Transverse colon (tissue), 4 donors: ENCODE results near the gene LYSMD1.

Experiments used
- EP300 ChIP-seq: sonication (generic); formaldehyde crosslinking; IDR thresholded peaks from one replicate; pipeline ENCODE4 v1.6.1; 2017; ENCODE audit warnings: antibody characterized with exemption, low read depth
- POLR2A ChIP-seq: fragments of 450-650 bp; IDR thresholded peaks from one replicate; pipeline ENCODE4 v1.6.1; 2016; ENCODE audit warnings: antibody characterized with exemption, mild to moderate bottlenecking, moderate library complexity
- POLR2AphosphoS5 ChIP-seq, 3 donors: sonication (generic); formaldehyde crosslinking; IDR thresholded peaks; one replicate each; pipeline ENCODE4 v1.6.1; 2016; ENCODE audit warnings: antibody characterized with exemption in 3 of 3
- TF ChIP-seq, protein P1 (sequence below), 5 experiments: fragments of 200-600 bp in 3 of 5; fragments of 450-650 bp in 2 of 5; sonication (generic) in 3 of 5; IDR thresholded peaks; 1 replicate in 2 of 5; 2 replicates in 3 of 5; pipeline ENCODE4 v1.5.1; 2016 to 2017; ENCODE audit warnings: antibody characterized with exemption in 5 of 5, inconsistent platforms in 3 of 5, mild to moderate bottlenecking in 2 of 5, moderate library complexity in 1 of 5

DNA sequence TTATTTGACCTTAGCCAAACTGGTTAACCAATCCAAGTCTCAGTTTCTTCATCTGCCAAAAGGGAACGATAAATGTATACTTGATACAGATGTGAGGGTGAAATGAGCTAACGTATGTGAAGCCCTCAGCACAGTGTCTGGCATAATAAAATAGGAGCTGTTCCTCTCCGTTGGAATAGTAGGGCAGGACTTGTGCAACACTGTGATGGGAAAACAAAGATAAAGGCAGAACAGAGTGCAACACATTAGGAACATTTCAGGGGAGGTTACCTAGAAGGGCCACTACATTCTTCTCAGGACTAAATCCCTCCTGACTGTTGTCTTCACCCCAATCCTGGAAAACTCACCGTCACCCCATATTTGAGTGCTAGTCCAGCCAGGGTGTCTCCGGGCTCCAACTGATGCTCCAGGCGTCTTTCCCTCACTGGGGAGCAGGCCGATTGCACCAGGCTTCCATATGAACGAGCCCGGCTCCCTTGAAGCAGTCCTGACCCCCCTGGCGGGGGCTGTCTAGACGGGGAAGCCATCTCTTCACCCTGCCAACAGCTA is 896 bp downstream of the LYSMD1 start:
- TF ChIP-seq, protein P1, sequence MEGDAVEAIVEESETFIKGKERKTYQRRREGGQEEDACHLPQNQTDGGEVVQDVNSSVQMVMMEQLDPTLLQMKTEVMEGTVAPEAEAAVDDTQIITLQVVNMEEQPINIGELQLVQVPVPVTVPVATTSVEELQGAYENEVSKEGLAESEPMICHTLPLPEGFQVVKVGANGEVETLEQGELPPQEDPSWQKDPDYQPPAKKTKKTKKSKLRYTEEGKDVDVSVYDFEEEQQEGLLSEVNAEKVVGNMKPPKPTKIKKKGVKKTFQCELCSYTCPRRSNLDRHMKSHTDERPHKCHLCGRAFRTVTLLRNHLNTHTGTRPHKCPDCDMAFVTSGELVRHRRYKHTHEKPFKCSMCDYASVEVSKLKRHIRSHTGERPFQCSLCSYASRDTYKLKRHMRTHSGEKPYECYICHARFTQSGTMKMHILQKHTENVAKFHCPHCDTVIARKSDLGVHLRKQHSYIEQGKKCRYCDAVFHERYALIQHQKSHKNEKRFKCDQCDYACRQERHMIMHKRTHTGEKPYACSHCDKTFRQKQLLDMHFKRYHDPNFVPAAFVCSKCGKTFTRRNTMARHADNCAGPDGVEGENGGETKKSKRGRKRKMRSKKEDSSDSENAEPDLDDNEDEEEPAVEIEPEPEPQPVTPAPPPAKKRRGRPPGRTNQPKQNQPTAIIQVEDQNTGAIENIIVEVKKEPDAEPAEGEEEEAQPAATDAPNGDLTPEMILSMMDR (IDR thresholded peaks at IDR 0.05), result no peak
- TF ChIP-seq EP300 (no peak), POLR2A (no peak), POLR2AphosphoS5 (IDR thresholded peaks at IDR 0.05) (no peak)
